Mesothelial cell of epicardium (in vitro differentiated cells): ENCODE measurements around the gene B3GALT6. TPM values are rescaled to one million over a fixed set of nuclear protein-coding genes. Genes with fewer than 3 reads are reported as not detected.
A peak's percentile ranks its signal among the peaks of the same experiment; 100 is the strongest.

ENCODE experiments used
- DNase-seq, 2 experiments: peaks; one replicate each; pipeline ENCODE4 v3.0.0; 2021; ENCODE audit warnings: low spot score in 2 of 2; ENCODE audit not compliant: unreplicated experiment in 2 of 2
- H3K27ac Mint-ChIP-seq: 2 replicates; pipeline ENCODE4 v1.8.0; 2021; ENCODE audit warnings: mixed read lengths
- H3K27me3 Mint-ChIP-seq: 2 replicates; pipeline ENCODE4 v1.8.0; 2021; ENCODE audit warnings: low read depth, mixed read lengths
- H3K36me3 Mint-ChIP-seq: 2 replicates; pipeline ENCODE4 v1.8.0; 2021; ENCODE audit warnings: mixed read lengths
- H3K4me1 Mint-ChIP-seq: 2 replicates; pipeline ENCODE4 v1.8.0; 2021; ENCODE audit warnings: mixed read lengths
- H3K4me3 Mint-ChIP-seq: 2 replicates; pipeline ENCODE4 v1.8.0; 2021; ENCODE audit warnings: mild to moderate bottlenecking, moderate library complexity, mixed read lengths
- H3K9me3 Mint-ChIP-seq: 2 replicates; pipeline ENCODE4 v1.8.0; 2021; ENCODE audit warnings: mixed read lengths
- CTCF ChIP-seq: fragments of 200-600 bp; sonication (generic); IDR thresholded peaks from one replicate; pipeline ENCODE4 v1.5.0; 2021; ENCODE audit warnings: antibody characterized with exemption; ENCODE audit not compliant: unreplicated experiment
- total RNA-seq: library from RNA; stranded (reverse); gene quantifications from 3 replicates; pipeline ENCODE4 v1.2.1, GENCODE V29; 2021

B3GALT6 gene
- 32.1 to 34.1 TPM (median 33.4 TPM) in 3 replicates for total RNA-seq

DNA sequence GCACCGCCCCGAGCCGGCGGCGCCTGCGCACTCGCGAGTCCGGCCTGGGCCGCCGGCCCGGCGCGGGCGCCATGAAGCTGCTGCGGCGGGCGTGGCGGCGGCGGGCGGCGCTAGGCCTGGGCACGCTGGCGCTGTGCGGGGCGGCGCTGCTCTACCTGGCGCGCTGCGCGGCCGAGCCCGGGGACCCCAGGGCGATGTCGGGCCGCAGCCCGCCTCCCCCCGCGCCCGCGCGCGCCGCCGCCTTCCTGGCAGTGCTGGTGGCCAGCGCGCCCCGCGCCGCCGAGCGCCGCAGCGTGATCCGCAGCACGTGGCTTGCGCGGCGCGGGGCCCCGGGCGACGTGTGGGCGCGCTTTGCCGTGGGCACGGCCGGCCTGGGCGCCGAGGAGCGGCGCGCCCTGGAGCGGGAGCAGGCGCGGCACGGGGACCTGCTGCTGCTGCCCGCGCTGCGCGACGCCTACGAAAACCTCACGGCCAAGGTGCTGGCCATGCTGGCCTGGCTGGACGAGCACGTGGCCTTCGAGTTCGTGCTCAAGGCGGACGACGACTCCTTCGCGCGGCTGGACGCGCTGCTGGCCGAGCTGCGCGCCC lies at the start of gene B3GALT6:
Gene B3GALT6, plus strand, starts transcription at position 30 of the 588 bp plus-strand sequence. Its CDS starts 42 bp downstream, at position 72.
- TF ChIP-seq CTCF, result no peak
- H3K36me3 Mint-ChIP-seq, result peaks cover 15% of the 10 kb centered on the region

GRCh38 chr1:1182491-1183220 lies 49.4 kb upstream of the B3GALT6 start:
- H3K9me3 Mint-ChIP-seq, result no peaks in the 10 kb centered on the region
- DNase-seq, result no peak
- H3K27me3 Mint-ChIP-seq, result peaks cover 5% of the 10 kb centered on the region
- H3K27ac Mint-ChIP-seq, result no peak overlapping the region
- no peaks in the 10 kb centered on the region for H3K36me3 Mint-ChIP-seq
- TF ChIP-seq CTCF, result no peak
- H3K4me1 Mint-ChIP-seq, result no peaks in the 10 kb centered on the region
- H3K4me3 Mint-ChIP-seq, result no peak overlapping the region

More for the DNA sequence above, at the start of gene B3GALT6:
- peak within 1 kb of the TSS; percentile 94 for H3K27ac Mint-ChIP-seq
- H3K4me3 Mint-ChIP-seq, result peak within 1 kb of the TSS; percentile 84
- H3K4me1 Mint-ChIP-seq, result peaks cover 27% of the 10 kb centered on the region
- no peaks in the 10 kb centered on the region for H3K27me3 Mint-ChIP-seq
- peaks cover 4% of the 10 kb centered on the region for H3K9me3 Mint-ChIP-seq
- no peak for DNase-seq

- DNase-seq, result peak in 1 of 2 experiments; percentile 16
- no peaks in the 10 kb centered on the region for H3K36me3 Mint-ChIP-seq
- no peak for TF ChIP-seq CTCF
- no peaks in the 10 kb centered on the region for H3K9me3 Mint-ChIP-seq
- no peaks in the 10 kb centered on the region for H3K4me1 Mint-ChIP-seq
- no peak overlapping the region for H3K27ac Mint-ChIP-seq
- peaks cover 1% of the 10 kb centered on the region for H3K27me3 Mint-ChIP-seq
- H3K4me3 Mint-ChIP-seq, result no peak overlapping the region
Observed at GRCh38 chr1:1183221-1183747, 48.8 kb upstream of the B3GALT6 start.

- Mint-ChIP-seq H3K27ac (no peak overlapping the region), H3K4me3 (no peak overlapping the region), H3K9me3 (peaks cover 4% of the 10 kb centered on the region), H3K4me1 (no peaks in the 10 kb centered on the region), H3K36me3 (no peaks in the 10 kb centered on the region), H3K27me3 (peaks cover 4% of the 10 kb centered on the region)
- TF ChIP-seq CTCF, result no peak
- DNase-seq, result no peak
Observed at GRCh38 chr1:1183833-1184775, 47.9 kb upstream of the B3GALT6 start.

GRCh38 chr1:1185101-1185765 lies 46.8 kb upstream of the B3GALT6 start:
- Mint-ChIP-seq H3K4me3 (no peak overlapping the region), H3K27ac (no peak overlapping the region), H3K36me3 (no peaks in the 10 kb centered on the region), H3K27me3 (peaks cover 9% of the 10 kb centered on the region), H3K4me1 (no peaks in the 10 kb centered on the region), H3K9me3 (peaks cover 6% of the 10 kb centered on the region)
- TF ChIP-seq CTCF, result no peak
- DNase-seq, result no peak
